HG02840 (cell line): ENCODE measurements around the gene TAS2R1.
"Not testable (repeated sequence)": the region's sequence is repeated elsewhere in the genome, so short reads cannot be mapped to it uniquely, and the experiment has no call there.

Source experiments
- ATAC-seq: cut with Tn5 transposase; IDR thresholded peaks from one replicate; pipeline ENCODE4 v1.9.1; 2021; ENCODE audit warnings: mild to moderate bottlenecking, moderate library complexity, moderate number of reproducible peaks; ENCODE audit not compliant: unreplicated experiment, low FRiP score

Gene TAS2R1

DNA sequence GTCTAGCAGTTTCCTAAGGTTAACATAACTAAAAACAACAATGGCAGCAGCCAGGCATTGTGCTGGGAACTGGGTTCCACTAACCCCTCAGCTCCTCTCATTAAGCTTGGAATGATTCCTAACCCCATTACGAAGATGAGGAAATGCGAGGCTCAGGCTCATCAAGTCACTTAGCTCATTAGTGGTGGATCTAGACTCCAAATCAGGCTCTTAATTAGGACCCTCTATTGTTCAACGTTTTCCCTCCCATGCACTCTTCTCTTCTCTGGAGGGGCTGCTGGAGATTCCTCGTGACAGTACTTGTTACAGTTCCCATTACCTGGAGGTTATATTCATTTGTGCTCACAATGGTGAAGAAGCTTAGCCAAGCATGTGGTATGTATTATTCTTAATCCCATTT is 6.5 kb downstream of the TAS2R1 start:
- no peak for ATAC-seq

DNA sequence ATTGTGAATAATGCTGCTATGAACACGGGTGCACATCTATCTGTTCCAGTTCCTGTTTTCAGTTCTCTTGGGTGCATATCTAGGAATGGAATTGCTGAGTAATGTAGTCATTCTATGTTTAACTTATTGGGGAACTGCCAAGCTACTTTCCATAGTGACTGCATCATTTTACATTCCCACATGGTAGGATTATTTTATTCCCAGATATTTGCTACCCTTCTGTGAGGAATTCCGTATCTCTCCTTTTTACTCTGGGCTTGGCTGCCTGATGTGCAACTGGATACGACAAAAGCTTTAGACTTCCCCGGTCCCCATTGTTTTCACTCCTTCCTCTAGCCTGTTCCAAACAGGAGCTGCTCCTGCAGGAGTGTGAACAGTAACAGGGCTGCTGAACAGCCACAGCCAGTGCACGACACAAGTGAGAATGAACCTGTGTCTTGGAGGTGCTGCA is 7.2 kb downstream of the TAS2R1 start:
- ATAC-seq, result no peak

DNA sequence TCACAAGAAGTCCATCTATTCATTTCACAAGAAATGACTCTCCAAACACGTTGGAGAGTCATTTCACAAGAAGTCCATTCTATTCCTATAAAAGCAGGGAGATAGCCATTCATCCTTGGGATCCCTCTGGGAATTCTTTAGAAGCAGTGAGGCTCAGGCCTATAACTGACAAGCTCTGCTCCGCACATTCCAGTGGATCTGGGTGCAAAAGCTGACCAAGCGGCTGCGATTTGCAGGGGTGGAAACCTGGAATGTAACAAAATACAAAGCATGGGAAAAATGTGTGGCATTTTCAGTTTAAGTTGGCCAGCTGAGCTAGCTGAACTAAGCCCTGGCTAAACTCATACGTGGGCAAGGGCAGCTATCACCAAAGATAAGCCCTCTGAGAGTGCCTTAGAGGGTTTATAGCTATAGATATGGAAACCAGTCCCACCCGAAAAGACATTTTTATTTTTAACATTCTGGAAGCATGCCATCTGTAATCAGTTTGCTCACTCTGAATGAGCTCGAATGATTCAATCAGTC is 8.7 kb downstream of the TAS2R1 start:
- no peak for ATAC-seq

DNA sequence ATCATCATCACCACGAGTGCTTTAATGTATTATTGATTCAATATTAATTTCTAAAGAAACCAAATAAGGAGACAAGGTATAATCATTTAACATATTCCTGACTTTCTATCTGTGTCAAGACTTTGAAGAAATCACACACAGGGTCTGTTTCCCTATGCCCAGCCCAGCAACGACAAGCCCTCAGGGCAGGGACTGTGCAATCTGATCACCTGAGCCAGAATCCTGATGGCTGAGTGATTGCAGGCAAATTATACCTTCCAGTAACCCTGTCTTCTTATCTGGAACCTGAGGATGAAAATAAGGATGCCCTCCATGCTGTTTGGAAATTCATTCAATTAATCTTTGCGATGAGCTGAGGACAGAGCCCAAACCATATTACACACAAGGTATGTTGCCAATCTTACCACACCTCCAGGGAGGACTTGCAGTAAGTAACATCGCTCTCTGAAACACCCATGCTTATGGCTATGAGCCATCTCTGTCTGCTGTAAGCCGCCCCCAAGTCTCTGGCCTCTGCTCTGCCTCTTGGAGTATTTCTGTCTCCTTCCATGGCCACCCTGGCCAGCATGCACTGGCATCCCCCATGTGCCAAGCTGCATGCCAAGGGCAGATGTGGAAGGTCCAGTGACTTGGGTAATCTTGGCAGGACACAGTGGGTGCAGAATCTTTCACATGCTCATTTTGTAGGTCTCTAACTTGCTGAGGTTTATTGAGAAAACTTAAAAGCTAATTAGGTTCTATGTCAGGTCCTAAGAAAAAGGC is 10.6 kb downstream of the TAS2R1 start:
- no peak for ATAC-seq

DNA sequence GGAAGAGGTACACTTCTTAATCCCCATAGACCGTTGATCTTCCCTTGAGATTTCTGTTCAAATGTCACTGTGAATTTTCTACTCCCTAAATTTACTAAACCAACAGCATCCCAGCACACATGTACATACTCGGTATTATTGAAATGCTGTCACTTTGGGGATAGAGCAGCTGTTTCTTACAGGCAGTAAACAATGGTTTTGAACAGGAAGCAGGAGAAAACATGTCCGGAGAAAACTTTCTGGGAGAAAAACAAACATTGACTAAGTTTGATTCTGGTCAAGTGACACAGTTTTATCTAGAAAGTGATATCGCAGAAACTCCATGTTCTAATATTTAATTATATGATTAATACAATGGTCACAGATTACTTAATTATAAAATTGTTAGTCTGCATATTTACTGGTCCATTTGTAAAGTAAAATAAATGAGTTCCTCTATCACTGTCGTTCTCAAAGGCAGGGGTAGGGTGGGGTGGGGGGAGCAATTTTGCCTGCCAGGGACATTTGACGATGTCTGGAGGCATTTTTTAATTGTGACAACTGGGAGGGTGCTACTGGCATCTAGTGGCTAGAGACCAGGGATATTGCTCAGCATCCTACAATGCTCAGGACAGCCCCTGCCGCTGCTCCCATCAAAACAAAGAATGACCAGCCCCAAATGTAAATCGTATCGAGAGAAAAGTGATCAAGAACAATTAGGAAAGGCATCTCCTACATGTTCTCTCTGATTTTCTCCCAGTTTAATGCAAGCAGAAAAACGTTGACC is 12.2 kb downstream of the TAS2R1 start:
- ATAC-seq, result no peak

DNA sequence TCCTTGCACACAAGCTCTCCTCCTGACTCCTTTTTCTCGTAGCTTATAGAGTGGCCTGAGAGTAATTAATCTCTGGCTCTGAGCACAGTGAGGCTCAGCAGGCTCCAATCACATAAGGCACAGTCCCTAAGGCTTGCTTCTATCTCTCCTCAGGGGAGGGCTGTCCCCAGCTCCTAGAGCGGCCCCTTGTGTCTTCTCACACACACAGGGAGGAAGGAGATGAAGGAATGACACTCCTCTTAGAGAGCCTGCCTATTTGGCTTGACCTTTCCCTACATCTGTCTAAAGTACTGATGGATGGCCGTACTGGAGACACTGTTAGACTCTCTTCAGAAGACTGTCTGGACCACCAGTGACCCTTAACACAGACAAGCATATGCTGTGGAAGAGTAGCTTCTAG is 12.9 kb downstream of the TAS2R1 start:
- no peak for ATAC-seq

DNA sequence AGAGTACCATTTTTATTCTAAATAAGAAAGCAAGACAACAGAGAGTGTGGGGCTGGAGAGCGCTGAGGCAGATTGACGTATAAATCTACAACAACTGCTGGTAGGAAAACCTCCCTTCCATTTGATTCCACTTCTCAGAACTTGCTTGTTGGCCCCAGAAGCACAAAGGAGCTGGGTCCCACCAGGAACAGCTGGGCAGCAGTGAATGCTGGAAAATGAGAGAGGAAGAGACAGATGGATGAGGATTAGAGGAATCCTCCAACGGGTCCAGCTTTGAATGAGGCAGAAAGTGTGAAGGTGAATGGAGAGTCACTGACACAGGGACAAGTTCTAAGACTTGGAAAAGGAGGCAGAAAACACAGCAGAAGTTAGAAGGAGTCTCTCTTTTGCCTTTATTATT is 14.8 kb downstream of the TAS2R1 start:
- no peak for ATAC-seq

DNA sequence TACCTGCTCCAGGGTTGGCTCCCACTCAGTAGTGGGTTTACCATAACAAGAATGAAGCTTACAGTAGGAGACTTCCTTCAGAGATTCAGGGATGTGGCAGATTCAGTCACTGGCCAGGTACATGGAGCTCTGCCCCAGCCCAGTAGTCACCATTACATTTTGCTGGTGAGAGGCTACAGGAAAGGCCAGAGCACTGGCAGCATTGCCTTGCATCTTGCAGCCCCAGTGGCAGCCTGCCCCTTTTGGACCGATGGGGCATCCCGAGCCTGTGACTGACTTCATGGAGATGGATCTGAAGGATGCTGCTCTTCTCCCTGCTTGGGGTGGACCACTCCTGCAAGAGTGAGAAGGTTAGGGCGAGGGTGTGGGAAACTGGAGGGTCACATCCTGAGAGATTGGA is 16.8 kb downstream of the TAS2R1 start:
- ATAC-seq, result no peak

DNA sequence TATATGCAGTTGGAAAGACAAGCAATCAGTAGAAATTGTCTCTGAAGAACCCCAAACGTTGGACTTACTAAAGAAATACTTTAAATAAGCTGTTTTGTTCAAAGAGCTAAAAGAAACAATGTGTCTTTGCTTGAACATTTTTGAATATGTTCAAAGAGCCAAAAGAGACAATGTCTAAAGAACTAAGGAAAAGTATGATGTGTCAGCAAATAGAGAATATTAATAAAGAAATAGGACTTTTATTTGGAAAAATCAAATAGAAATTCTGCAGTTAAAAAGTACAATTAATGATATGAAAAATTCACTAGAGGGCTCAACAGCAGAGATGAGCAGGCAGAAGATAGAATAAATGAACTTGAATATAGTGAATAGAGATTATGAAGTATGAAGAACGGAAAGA is 19.2 kb downstream of the TAS2R1 start:
- no peak for ATAC-seq

DNA sequence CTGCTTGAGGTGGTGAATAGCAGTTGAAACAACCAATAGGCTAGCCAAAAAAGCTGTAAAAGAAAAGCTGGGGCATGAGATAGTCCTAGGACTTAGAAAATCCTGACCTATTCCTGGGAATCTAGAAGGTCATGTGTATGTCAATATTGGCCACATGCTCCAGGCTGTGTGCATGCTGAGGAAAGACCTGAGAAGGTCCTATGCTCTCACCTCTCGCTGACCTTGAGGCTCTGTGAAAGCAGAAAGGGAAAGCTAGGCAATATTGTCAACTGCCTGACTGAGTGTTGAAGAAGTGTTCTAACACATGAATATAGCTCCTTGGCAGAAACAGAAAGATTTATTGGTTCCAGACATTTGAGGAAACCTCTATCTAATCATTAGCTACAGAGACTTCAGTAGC is 19.8 kb downstream of the TAS2R1 start:
- ATAC-seq, result no peak

DNA sequence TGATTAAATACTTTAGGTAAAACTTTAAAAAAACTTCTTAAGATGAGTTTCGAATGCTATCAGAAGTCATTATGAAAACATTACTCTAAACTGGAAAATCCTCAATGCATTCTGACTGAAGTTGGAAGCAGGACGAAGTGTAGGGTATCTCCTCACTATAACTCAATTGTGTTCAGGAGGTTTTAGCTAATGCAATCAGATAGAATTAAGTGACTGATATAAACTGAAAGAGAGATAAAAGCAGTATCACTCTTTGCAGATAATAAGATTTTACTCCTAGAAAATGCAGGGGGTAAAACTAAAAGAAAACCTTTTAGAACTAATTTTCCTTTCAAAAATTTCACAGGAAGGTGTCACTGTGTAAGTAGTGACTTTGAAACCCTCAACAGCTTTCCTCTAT is 22.1 kb downstream of the TAS2R1 start:
- no peak for ATAC-seq

DNA sequence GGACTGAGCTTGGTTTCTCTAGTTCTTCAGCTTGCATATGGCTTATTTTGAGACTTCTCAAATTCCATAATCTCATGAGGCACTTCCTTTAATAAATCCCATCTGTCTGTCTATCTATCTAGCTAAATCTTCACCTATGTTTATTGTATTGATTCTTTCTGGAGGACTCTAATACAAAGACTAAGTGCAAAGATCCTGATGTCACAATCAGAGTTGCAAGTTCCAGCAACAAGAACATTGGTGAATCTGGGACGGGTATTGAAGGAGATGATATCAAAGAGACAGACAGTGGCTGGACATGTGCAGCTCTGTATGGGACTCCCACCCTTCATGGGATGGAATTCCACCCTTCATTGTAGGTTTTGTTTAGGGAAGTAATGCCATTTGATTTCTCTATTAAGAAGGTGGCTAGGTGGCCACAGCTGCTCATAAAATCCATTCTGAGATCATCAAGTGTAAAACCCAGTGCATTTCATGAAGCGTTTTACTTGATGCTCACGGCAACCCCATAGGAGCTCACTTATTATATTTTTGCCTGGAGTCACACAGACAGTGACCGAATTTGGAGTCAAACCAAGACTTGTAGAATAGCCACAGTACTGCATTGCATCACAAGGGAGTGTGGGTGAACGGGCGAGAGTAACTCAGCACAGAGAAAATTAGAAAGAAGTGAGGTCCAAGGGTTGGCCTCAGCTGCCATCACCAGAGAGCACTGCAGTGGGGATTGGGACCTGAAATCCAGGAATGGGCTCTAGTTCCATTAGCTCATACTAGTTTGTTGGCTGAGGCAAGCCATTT is 24.9 kb downstream of the TAS2R1 start:
- no peak for ATAC-seq

DNA sequence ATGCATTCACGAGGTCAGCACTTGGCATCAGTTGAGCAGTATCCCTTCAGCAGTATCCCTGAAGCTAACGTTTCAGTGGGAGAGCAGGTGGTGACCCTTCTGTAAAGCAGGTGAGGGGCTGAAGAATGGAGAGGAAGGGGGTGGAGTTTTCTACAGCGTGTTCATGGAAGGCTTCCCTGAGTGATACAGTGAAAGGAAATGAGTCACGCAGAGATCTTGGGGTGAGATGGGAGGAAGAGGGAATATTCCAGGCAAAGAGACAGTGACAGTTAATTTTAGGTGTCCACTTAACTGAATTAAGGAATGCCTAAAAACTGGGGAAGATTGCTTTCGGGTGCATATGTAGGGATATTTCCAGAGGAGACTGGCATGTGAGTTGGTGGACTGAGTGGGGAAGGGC is 25.7 kb downstream of the TAS2R1 start:
- ATAC-seq, result no peak

DNA sequence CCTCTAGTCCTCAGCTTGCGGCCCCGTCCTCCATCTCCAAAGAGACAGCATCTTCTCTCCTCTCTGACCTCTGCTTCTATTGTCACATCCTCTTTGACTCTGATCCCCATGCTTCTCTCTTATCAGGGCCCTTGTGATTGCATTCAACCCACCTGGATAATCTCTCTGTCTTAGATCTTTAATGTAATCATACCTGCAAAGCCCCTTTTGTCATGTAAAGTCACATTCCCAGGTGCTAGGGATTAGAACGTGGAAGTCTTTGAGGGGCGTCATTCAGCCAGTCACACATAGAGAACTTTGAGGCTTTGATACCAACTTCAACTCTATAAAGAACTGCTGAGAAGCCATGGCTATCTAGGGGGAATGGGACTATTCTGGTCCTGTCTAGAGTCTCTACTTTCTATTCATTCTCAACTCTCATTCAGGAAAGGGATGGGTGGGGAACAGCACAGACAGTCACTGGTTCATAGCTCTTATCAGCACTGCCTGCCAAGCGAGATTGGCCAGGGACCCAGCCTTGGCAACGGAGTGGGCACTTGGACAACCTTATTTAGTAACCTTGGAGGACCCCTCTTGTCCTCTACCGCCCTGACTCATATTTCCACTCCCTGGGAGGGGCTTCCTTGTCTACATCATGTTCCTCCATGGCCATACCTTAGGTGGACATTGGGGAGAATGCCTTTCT is 29.0 kb downstream of the TAS2R1 start:
- ATAC-seq, result no peak

DNA sequence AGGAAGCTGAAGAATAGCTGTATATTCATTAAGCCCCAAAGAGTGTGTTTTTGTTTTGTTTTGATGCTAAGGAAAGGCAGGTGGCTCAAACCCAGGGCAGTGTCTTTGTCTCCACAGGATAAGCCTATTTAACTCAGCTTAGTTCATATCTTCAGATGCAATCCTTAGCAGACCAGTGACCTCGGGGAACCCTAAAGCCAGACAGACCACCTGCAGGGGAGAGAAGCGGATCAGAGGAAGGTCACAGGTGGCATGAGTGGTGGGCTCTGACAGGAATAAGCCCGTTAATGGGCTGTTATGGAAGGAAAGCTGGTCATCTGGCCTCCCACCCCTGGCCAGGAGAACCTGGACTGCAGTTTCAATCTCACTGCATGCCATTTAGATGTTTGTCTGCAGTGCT is 30.8 kb downstream of the TAS2R1 start:
- ATAC-seq, result no peak

DNA sequence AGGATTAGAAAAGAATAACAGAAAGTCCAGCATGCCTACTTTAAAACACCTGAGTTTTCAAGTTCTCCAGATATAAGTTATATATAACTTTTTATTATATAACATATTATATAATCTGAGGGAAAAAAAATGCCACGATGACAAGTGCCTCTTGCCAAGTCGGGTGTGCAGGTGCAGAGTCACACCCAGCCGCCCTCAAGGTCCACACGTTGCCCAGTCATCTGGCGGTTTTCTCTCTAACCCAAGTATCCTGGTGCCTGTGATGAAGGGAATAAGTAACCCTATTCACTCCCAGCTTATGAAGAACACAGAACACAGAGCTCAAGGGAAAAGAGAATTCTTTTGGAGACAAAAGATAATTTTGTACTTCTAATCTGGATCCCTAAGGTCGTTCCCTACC is 31.8 kb downstream of the TAS2R1 start:
- ATAC-seq, result not testable (repeated sequence)

DNA sequence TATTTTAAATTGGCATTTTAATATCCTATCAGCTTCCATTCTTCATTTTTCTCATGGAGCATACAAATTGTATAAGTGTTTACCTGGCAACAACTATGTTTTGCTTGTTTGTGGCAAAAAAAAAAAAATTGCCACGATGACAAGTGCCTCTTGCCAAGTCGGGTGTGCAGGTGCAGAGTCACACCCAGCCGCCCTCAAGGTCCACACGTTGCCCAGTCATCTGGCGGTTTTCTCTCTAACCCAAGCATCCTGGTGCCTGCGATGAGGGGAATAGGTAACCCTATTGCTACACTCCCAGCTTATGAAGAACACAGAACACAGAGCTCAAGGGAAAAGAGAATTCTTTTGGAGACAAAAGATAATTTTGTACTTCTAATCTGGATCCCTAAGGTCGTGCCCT is 32.8 kb downstream of the TAS2R1 start:
- ATAC-seq, result not testable (repeated sequence)

DNA sequence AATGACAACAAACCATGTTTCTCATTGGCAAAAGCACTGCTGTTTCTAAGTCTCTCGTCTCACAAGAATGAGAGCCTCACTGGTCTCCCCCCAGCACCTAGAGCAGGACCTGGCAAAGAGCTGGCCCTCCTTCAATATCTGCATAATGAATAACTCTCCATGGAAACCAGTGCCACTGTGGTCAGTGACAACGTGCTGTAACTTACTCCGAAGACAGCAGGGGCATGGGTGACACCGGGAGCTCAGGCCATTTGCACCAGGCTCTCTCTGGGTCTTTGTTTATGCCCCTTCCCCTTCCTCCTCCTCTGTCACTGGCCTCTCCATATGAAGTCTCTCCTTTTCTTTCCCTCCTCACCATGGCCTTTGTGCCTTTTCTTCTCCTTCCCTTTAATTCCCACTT is 33.3 kb downstream of the TAS2R1 start:
- ATAC-seq, result no peak

DNA sequence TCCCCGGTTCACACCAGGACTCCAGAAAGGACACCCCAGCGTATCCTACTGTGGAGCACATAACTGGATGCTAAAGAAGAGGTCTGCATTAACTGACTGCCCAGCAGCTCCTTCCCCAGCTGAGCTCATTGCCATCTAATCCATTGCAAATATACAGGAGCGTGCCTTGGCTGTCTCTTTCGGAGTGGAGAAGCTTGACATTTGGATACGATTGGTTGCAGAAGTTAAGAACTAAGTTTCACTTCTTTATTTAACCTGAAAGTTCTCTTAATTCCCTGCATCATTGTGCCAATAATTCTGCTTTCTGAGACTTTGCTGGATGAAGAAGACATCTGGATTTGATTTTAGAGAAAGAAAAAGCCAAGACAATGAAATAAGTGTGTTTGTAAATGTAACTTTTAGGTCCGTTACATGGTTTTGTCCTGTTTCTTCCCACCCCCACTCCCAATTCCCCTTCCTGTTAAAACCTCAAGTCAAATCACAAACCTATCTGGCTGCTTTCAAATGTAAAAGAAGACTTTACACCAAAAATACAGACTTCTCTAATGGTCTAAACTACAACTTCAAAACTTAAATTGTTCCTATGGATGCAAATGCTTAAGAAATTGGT is 33.9 kb downstream of the TAS2R1 start:
- ATAC-seq, result no peak

DNA sequence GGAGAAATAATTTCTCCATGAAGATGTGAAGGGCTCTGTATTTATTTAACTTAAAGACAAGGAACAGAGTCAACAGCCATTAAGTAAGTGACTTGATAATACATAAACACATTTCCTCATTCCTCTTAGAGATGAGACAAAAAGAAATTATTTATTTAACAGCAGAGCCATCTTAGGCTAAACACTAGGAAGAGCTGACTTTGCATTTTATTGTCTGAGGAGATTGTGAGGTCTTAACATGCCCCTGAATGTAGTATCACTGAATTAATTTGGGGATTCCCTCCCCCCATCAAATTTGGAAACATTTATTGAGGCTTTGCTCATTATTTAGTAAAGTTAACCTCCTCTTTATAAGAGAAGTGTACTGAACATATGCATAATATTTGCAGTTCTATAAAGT is 35.2 kb downstream of the TAS2R1 start:
- ATAC-seq, result no peak
